PFSK-1 (cell line): Measurements from ENCODE around the gene AGBL3.

Experiments used
- FOXP2 ChIP-seq: optimal IDR thresholded peaks from 2 replicates; pipeline ENCODE3; 2011; ENCODE audit warnings: borderline replicate concordance, control low read depth, inconsistent platforms; ENCODE audit not compliant: insufficient read depth; ENCODE audit errors: extremely low read length, extremely low read depth
- POLR2AphosphoS5 ChIP-seq: IDR thresholded peaks from 2 replicates; pipeline ENCODE4 v1.6.1; 2012; ENCODE audit warnings: low read depth, mild to moderate bottlenecking, control low read depth, low read length, moderate library complexity
- SIN3A ChIP-seq: IDR thresholded peaks from 2 replicates; pipeline ENCODE4 v1.6.1; 2012; ENCODE audit warnings: mild to moderate bottlenecking, low read length, moderate library complexity, borderline replicate concordance; ENCODE audit not compliant: insufficient read depth
- TAF1 ChIP-seq: IDR thresholded peaks from 2 replicates; pipeline ENCODE4 v1.6.1; 2012; ENCODE audit warnings: low read length, control low read depth, borderline replicate concordance; ENCODE audit not compliant: insufficient read depth
- TF ChIP-seq, protein P1 (sequence below), 2 experiments: IDR thresholded peaks; 2 replicates each; pipeline versions ENCODE4 v1.6.1 to v1.8.0; 2011 to 2012; ENCODE audit warnings: low read depth in 2 of 2, low read length in 2 of 2, control low read depth in 1 of 2, inconsistent platforms in 1 of 2, mild to moderate bottlenecking in 1 of 2, moderate library complexity in 1 of 2; ENCODE audit not compliant: insufficient read depth in 1 of 2

AGBL3 gene

DNA sequence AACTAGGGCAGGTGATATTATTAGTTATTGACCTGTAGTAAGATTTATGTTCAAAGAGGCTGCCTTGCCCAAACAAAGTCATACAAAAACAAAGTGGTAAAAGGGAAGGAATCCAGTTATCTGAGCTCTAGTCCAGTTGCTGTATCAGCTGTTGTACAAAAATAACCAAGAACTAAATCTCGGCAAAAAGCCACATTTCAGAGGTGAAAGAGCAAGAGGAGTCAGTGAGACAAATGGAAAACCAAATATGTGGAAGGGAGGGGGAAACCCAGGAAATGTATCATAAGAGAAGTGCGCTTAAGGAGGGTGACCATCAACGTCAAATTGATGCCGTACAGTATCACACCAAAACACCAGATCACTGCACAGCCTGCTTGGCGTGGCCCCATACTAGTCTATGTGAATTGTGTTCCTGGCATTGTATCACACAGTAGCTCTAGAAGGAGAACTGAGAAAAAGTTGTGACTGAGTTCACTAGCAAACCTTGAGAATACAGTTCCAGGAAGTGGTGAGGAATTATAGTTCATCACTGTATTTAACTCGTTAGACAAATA is 6.4 kb downstream of the AGBL3 start:
- no peak for TF ChIP-seq SIN3A
- no peak for TF ChIP-seq FOXP2
- no peak for TF ChIP-seq POLR2AphosphoS5
- TF ChIP-seq, protein P1, sequence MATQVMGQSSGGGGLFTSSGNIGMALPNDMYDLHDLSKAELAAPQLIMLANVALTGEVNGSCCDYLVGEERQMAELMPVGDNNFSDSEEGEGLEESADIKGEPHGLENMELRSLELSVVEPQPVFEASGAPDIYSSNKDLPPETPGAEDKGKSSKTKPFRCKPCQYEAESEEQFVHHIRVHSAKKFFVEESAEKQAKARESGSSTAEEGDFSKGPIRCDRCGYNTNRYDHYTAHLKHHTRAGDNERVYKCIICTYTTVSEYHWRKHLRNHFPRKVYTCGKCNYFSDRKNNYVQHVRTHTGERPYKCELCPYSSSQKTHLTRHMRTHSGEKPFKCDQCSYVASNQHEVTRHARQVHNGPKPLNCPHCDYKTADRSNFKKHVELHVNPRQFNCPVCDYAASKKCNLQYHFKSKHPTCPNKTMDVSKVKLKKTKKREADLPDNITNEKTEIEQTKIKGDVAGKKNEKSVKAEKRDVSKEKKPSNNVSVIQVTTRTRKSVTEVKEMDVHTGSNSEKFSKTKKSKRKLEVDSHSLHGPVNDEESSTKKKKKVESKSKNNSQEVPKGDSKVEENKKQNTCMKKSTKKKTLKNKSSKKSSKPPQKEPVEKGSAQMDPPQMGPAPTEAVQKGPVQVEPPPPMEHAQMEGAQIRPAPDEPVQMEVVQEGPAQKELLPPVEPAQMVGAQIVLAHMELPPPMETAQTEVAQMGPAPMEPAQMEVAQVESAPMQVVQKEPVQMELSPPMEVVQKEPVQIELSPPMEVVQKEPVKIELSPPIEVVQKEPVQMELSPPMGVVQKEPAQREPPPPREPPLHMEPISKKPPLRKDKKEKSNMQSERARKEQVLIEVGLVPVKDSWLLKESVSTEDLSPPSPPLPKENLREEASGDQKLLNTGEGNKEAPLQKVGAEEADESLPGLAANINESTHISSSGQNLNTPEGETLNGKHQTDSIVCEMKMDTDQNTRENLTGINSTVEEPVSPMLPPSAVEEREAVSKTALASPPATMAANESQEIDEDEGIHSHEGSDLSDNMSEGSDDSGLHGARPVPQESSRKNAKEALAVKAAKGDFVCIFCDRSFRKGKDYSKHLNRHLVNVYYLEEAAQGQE (IDR thresholded peaks at IDR 0.05; ENCODE audit: insufficient read depth in 1 of 2, low read depth in 2 of 2, low read length in 2 of 2) = no peak
- TF ChIP-seq TAF1 = no peak

DNA sequence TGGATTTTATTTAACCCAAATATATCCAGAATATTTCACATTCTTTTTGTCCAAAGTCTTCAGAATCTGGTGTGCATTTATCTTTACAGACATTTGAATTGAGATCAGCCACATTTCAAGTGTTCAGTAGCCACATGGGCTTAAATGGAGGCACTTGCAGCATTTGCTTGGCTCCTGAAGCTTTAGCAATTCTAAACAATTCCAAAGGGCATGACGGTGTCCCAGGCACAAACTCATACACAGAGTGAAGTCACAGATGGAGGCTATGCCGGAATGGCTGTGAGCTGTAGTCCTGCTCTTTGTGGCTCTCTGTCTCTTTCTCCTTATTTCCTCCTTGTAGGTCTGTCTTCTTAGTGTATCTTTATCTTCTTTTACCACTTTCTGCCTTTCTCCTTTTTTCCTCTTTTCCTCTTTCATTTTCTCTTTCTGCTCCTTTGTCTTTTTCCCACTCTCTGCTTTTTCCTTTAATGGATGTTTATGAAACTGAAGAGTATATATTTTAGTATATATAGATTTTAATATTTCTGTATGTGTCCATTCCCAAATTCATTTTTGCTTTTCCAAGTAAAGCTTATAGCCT is 7.7 kb downstream of the AGBL3 start:
- TF ChIP-seq TAF1 (no peak), POLR2AphosphoS5 (no peak), FOXP2 (no peak), SIN3A (no peak)
- TF ChIP-seq, protein P1 (IDR thresholded peaks at IDR 0.05; ENCODE audit: insufficient read depth in 1 of 2, low read depth in 2 of 2, low read length in 2 of 2) = no peak

DNA sequence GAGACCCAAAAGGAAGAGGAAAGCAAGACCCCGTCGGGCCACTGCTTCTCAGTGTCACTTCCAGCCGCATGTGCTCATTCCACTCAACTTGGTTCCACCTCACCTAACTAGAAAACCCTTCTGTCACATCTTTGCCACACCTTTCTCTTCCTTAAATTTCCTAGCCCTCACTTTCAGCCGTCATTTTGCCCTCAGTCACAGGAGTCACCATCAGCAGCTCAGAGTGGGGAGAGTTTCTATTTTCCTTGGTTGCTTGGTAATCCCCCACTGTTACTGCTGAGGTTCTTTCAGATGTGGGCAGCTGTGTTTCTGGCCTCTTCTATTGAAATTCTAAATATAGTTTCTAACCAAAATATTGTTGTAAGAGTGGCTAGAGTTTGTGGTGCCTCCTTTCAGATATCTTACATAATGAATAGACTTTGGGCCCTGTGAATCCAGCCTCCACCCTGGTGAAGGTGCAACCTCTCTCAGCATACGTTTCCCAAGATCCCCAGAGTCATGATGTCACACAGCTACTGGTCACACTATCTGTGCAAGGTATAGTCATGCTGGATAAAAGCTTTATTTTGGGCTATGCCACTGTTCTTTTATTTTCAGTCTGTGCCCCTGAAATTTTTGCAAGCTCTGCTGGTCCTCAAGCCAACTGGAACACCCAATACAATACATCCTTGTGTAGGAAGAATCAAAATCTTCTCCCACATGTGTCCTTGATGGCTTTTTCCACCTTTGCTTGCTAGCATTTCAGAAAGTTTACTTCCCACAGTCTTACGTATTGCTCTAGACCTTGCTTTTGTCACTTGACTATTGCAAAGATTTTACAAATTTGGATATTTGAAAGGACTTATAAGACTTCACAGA is 9.2 kb downstream of the AGBL3 start:
- TF ChIP-seq, protein P1 (IDR thresholded peaks at IDR 0.05; ENCODE audit: insufficient read depth in 1 of 2, low read depth in 2 of 2, low read length in 2 of 2) = no peak
- no peak for TF ChIP-seq TAF1
- TF ChIP-seq SIN3A = no peak
- no peak for TF ChIP-seq POLR2AphosphoS5
- no peak for TF ChIP-seq FOXP2

DNA sequence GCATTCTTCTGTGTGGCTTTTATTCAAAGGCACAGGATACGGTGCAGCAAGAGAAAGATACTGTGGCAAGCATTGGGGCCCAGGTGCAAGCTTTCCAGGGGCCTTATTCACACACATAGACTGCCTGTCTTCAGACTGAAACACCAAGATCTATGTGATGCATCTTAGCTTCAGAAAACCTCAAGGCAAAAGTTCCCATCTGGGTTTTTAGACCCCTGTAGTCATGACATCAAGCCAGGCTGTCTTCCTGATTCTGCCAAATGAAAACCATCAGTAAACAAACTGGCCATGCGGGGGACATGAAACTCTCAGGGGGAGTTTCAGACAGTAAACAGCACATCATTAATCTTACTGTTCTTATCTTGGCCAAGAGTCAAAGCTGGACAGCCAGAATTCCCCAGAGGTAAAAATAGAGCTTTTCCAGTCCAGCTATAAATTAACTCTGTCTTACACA is 9.8 kb downstream of the AGBL3 start:
- TF ChIP-seq POLR2AphosphoS5 (no peak), FOXP2 (no peak), TAF1 (no peak), SIN3A (no peak)
- TF ChIP-seq, protein P1 (IDR thresholded peaks at IDR 0.05; ENCODE audit: insufficient read depth in 1 of 2, low read depth in 2 of 2, low read length in 2 of 2) = no peak
